BE2C (cell line): ENCODE results near the gene ANKRD7.
"Not testable (repeated sequence)": the region's sequence is repeated elsewhere in the genome, so short reads cannot be mapped to it uniquely, and the experiment has no call there.

Experiments
- DNase-seq: peaks from one replicate; pipeline ENCODE4 v3.0.0-alpha.2; 2020
- H3K27me3 ChIP-seq: fragments of 250-450 bp; sonication (Bioruptor Pico); 2 replicates; pipeline ENCODE4 v1.5.1; 2020; ENCODE audit warnings: mild to moderate bottlenecking
- H3K36me3 ChIP-seq: fragments of 250-450 bp; sonication (Bioruptor Pico); 2 replicates; pipeline ENCODE4 v1.5.1; 2020; ENCODE audit warnings: mild to moderate bottlenecking
- H3K4me1 ChIP-seq: fragments of 250-450 bp; sonication (Bioruptor Pico); 2 replicates; pipeline ENCODE4 v1.5.1; 2020
- H3K4me3 ChIP-seq: 2 replicates; pipeline ENCODE4 v1.5.1; 2011; ENCODE audit warnings: low read depth, low read length
- H3K9me3 ChIP-seq: fragments of 250-450 bp; sonication (Bioruptor Pico); 2 replicates; pipeline ENCODE4 v1.5.1; 2020
- TF ChIP-seq, protein P1 (sequence below): IDR thresholded peaks from 2 replicates; pipeline ENCODE4 v1.5.1; 2012; ENCODE audit warnings: mild to moderate bottlenecking, low read depth, low read length

The ANKRD7 gene

DNA sequence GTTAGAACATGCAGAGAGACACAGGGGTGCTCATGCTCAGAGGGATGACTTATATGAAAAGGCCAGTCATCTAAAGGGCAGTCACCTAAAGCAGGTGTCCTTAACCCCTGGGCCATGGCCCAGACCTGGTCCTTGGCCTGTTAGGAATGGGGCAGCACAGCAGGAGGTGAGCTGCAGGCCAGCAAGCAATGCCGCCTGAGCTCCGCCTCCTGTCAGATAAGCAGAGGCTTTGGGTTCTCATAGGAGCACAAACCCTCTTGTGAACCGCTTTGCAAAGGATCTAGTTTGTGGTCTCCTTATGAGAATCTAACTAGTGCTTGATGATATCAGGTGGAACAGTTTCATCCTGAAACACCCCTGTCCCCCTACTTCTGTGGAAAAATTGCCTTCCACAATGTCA, 14.5 kb downstream of the ANKRD7 start:
- no peaks in the 10 kb centered on the region for H3K9me3 ChIP-seq
- no peak overlapping the region for H3K4me3 ChIP-seq
- TF ChIP-seq, protein P1, sequence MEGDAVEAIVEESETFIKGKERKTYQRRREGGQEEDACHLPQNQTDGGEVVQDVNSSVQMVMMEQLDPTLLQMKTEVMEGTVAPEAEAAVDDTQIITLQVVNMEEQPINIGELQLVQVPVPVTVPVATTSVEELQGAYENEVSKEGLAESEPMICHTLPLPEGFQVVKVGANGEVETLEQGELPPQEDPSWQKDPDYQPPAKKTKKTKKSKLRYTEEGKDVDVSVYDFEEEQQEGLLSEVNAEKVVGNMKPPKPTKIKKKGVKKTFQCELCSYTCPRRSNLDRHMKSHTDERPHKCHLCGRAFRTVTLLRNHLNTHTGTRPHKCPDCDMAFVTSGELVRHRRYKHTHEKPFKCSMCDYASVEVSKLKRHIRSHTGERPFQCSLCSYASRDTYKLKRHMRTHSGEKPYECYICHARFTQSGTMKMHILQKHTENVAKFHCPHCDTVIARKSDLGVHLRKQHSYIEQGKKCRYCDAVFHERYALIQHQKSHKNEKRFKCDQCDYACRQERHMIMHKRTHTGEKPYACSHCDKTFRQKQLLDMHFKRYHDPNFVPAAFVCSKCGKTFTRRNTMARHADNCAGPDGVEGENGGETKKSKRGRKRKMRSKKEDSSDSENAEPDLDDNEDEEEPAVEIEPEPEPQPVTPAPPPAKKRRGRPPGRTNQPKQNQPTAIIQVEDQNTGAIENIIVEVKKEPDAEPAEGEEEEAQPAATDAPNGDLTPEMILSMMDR, result no peak
- H3K4me1 ChIP-seq, result no peaks in the 10 kb centered on the region
- no peaks in the 10 kb centered on the region for H3K36me3 ChIP-seq
- no peak for DNase-seq
- H3K27me3 ChIP-seq, result no peaks in the 10 kb centered on the region

- H3K4me3 ChIP-seq, H3K9me3 ChIP-seq, DNase-seq, H3K27me3 ChIP-seq, H3K36me3 ChIP-seq, H3K4me1 ChIP-seq: not testable (repeated sequence)
These were observed 15.8 kb downstream of the ANKRD7 start for GRCh38 chr7:118240320-118240719.

- TF ChIP-seq, protein P1, result no peak
- H3K9me3 ChIP-seq, result no peaks in the 10 kb centered on the region
These were observed 19.2 kb downstream of the ANKRD7 start for GRCh38 chr7:118243695-118244094.

GRCh38 chr7:118245267-118246040, 20.9 kb downstream of the ANKRD7 start:
- DNase-seq, result no peak
- TF ChIP-seq, protein P1, result no peak
- Histone ChIP-seq H3K4me3 (no peak overlapping the region), H3K27me3 (no peaks in the 10 kb centered on the region; the same call in 1 of the 2 replicates), H3K9me3 (no peaks in the 10 kb centered on the region), H3K4me1 (no peaks in the 10 kb centered on the region), H3K36me3 (no peaks in the 10 kb centered on the region)

More at GRCh38 chr7:118243695-118244094, 19.2 kb downstream of the ANKRD7 start:
- DNase-seq, result no peak
- Histone ChIP-seq H3K4me3 (no peak overlapping the region), H3K36me3 (no peaks in the 10 kb centered on the region), H3K27me3 (no peaks in the 10 kb centered on the region), H3K4me1 (no peaks in the 10 kb centered on the region)

DNA sequence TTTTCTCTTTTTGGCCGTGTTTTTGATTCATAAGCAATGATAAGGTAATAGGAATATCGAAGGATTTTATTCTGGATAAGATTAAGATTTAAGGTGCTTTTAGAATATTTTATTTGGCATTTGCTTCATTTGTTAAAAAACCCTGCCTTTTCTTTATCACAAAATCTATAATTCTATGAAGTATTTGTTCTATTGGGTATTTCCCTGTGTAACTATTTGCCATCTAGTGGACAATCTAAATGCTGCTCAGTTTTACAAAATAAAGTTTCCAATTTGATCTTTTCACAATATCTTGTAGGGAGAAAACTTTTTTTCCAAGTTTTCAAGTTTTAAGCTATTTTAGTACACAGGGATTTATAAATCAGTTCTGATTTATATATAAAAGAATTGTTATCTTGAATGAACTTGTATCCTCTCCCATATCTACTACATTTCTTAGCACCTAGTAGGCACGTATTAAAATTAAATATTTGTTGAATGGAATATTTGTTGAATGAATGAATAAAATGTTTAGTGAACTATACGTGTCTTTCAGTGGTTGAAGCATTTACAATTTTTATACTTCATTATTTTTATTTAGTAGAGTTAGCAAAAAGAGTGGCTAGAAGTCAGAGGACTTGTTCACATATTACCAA, 26.5 kb downstream of the ANKRD7 start:
- TF ChIP-seq, protein P1, result no peak
- no peak for DNase-seq
- H3K9me3 ChIP-seq, result no peaks in the 10 kb centered on the region
- no peaks in the 10 kb centered on the region for H3K36me3 ChIP-seq
- H3K4me3 ChIP-seq, result no peak overlapping the region
- no peaks in the 10 kb centered on the region for H3K4me1 ChIP-seq
- no peaks in the 10 kb centered on the region; the same call in 1 of the 2 replicates for H3K27me3 ChIP-seq

DNA sequence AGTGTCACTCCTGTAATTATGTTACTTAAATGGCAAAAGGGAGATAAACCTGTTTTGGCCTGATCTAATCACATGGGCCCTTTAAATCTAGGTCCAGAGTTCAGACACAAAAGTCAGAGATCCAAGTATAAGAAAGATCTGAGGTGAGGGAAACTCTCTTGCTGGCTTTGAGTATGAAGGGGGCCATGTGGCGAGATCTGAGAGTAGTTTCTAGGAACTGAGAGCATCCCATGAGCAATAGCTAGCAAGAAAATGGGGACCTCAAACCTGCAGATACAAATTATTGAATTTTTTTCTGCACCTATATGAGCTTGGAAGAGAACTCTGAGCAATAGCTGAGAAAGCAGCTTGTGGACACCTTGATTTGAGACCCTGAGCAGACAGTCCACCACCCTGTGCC, 27.6 kb downstream of the ANKRD7 start:
- DNase-seq, result no peak
- TF ChIP-seq, protein P1, result no peak
- no peaks in the 10 kb centered on the region for H3K4me1 ChIP-seq

More for the DNA sequence above, 27.6 kb downstream of the ANKRD7 start:
- H3K4me3 ChIP-seq, result no peak overlapping the region
- no peaks in the 10 kb centered on the region; the same call in 1 of the 2 replicates for H3K27me3 ChIP-seq
- no peaks in the 10 kb centered on the region for H3K9me3 ChIP-seq
- H3K36me3 ChIP-seq, result no peaks in the 10 kb centered on the region
